OCI-LY1 (cell line): ENCODE measurements around the gene GPR119.

Experiments used
- EZH2 ChIP-seq: fragments of 200-600 bp; sonication (generic), shearing (Covaris generic); IDR thresholded peaks from 2 replicates; pipeline ENCODE4 v1.8.0; 2017; ENCODE audit warnings: borderline replicate concordance, mixed run types, mild to moderate bottlenecking, antibody characterized with exemption, low read length, moderate library complexity, mixed read lengths
- TF ChIP-seq, protein P1 (sequence below): fragments of 200-600 bp; sonication (generic), shearing (Covaris generic); IDR thresholded peaks from 2 replicates; pipeline ENCODE4 v1.5.1; 2017; ENCODE audit warnings: mild to moderate bottlenecking, antibody characterized with exemption, low read length, moderate library complexity, mixed read lengths

DNA sequence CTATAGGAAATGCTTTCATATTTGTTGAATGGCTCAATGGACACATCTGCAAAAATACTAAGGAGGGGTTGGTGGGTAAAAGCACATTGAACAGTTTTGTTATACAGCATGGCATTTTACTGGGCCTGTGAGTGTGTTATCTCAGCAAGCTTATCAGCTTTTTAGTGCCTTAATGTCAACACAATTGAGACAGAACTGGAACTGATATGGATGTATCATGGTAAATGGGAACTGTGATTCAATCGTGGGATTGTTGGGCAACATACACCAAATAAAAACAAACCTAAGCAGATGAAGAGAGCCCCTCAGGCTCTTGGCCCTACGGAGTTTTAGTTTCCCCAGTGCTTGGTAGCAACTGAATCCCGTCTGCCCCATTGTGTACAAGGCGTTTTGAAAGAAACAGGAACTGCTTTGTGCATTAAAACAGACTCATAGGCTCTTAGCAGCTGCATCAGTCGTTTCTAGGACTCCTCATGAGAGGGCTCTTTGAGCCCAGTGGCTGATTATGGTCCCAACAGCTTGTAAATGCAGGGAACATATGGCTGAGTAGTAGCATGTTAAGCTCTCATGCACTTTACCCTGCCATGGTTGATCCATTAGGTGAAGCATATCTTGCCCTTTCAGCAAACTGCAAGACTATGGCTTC is 7.3 kb downstream of the GPR119 start:
- TF ChIP-seq, protein P1, sequence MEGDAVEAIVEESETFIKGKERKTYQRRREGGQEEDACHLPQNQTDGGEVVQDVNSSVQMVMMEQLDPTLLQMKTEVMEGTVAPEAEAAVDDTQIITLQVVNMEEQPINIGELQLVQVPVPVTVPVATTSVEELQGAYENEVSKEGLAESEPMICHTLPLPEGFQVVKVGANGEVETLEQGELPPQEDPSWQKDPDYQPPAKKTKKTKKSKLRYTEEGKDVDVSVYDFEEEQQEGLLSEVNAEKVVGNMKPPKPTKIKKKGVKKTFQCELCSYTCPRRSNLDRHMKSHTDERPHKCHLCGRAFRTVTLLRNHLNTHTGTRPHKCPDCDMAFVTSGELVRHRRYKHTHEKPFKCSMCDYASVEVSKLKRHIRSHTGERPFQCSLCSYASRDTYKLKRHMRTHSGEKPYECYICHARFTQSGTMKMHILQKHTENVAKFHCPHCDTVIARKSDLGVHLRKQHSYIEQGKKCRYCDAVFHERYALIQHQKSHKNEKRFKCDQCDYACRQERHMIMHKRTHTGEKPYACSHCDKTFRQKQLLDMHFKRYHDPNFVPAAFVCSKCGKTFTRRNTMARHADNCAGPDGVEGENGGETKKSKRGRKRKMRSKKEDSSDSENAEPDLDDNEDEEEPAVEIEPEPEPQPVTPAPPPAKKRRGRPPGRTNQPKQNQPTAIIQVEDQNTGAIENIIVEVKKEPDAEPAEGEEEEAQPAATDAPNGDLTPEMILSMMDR: no peak
- no peak for TF ChIP-seq EZH2
